Stimulated activated CD8-positive, alpha-beta memory T cell treated with anti-CD3 and anti-CD28 coated beads, Interleukin-15, amount 100 ng/mL, for 24 hours (primary cell): ENCODE results near the gene CERS5.
A peak's percentile ranks its signal among the peaks of the same experiment; 100 is the strongest.
"Not testable (repeated sequence)": the region's sequence is repeated elsewhere in the genome, so short reads cannot be mapped to it uniquely, and the experiment has no call there.

Experiments used
- DNase-seq: peaks from one replicate; pipeline ENCODE4 v3.0.0-alpha.2; 2020; ENCODE audit warnings: low read depth

The CERS5 gene

GRCh38 chr12:50102646-50103309 is 64.4 kb downstream of the CERS5 start:
- DNase-seq, result no peak

- DNase-seq, result no peak
These were observed 65.0 kb downstream of the CERS5 start for GRCh38 chr12:50102131-50102531.

DNA sequence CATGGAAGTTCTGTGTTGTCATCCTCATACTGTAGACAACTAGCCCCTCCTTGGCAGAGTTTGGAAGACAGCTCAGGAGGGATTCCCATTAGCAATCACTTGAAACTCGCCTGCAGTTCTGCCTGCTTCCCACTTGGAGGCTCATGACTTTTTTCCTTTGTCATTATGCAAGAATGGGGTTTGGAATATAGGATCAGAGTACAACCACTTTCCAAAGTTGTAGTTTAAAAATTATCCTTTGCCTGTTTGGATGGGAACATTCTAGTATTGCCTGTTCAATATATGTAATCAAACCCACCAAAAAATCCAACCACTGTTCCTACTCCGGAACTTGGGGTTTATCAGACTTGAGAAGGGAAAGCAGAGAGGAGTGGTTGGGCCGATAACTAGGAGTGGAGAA is 65.5 kb downstream of the CERS5 start:
- no peak for DNase-seq

- DNase-seq, result no peak
These were observed 66.6 kb downstream of the CERS5 start for GRCh38 chr12:50100561-50100960.

DNA sequence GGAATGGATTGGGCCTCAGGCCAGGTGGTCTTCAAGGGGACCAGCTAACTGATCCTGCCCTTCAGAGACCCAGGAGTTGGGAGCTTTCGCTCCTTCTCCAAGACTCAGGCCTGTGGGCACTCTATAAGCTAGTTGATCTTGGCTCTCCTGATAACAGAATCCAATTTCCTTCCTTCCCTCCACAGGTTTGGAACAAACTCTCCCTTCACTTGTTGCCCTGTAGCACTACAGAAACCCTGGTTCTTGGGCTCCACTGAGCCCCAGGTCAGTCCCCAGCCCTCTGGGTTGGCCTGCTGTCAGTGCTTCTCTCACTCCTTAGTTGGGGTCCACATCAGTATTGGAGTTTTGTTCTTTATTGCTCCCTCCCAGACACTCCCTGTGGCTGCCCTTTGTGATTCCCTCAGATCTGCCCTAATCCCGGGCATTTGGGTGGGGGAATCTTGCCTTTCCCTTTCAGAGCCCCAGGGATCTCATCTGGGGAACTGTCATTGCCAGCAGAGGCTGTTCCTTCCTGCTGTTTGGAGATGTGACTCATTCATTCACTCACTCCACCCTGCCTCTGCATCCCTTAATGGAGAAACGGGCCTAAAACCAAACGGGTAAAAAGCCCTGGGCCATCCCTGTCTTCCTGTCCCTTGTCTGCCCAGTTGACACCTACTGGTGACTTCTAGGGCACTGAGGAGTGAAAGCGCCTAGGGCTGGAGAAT is 67.7 kb downstream of the CERS5 start:
- DNase-seq, result no peak

- no peak for DNase-seq
These were observed 69.2 kb downstream of the CERS5 start for GRCh38 chr12:50097952-50098351.

DNA sequence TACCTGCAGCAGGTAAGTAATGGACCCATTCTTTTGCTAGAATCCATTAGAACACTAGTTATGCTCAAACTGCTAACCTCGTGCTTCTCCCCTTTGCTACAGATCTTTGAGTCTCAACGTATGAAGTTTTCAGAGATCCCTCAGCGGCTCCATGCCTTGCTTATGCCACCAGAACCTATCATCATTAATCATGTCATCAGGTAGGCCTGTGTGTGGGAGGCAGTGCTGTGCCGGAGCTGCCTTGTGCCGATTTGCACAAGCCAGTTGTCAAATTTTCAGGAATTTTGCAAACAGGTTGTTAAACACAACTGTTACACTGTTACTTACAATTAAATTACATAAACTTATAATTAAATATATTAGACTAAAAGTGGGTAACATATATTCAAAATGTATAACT is 76.8 kb downstream of the CERS5 start:
- DNase-seq, result no peak

DNA sequence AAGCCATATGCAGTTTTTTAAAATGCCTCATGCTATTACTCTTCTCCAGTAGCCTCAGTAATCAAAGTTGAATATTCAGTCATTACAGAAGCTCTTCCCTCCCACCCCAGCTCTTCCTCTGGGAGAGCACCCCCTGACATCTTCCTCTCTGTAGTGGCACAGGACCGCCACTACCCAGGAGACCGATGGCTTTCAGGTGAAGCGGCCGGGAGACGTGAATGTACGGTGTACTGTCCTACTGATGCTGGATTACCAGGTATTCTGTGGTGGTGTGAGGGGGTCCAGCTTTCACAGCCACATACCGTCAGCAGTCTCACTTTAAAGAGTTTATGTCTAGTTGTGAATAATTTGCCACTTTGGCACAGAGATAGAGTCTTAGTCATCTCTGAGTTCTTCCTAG is 77.4 kb downstream of the CERS5 start:
- DNase-seq, result no peak

DNA sequence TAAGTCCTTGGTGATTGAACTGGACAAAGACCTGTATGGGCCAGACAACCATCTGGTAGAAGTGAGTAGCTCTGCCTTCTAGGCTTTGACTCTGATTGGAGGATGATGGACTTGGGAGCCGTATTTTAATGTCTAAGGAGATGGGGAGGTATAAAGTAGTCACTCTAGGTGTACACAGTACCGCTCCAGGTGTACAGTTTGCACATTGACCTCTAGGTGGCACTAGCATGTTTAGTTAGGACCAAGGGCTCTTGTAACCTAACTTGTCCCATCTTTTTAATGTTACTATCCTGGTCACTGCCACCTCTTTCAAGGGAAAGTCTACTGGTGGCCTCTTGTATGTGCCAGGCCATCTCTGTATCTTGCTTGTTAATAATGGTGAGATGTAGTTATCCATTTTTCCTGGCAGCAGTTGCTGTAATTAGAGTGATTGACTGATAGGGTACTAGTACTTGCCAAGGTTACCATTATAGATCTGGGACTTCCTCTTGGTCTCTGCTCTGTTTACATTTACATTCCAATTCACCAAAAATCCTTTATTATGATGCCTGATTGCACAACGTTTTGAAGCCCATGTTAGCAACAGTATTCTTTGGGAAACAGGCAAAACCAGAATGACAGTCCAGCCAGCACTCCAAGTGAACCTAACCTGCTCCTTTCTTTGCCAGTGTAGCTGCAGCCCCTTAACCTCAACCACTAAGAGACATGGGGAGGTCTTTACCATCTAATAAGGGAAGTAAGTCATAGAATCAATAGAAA is 78.4 kb downstream of the CERS5 start:
- DNase-seq, result no peak

- DNase-seq, result no peak
These were observed 79.2 kb downstream of the CERS5 start for GRCh38 chr12:50087995-50088394.

- no peak for DNase-seq
These were observed 80.0 kb downstream of the CERS5 start for GRCh38 chr12:50087151-50087550.

DNA sequence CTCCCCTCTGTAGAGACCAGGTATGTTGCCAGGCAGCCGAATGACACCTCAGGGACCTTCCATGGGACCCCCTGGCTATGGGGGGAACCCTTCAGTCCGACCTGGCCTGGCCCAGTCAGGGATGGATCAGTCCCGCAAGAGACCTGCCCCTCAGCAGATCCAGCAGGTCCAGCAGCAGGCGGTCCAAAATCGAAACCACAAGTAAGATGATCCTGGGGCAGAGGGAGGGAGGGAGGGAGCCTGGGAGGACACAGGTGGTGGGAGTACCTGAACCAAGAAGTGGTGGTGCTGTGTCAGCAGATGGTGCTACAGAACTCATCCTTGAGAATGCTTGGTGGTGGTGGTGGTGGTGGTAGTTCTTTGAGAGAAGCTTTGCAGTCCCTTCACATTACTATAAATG is 81.0 kb downstream of the CERS5 start:
- DNase-seq, result no peak

DNA sequence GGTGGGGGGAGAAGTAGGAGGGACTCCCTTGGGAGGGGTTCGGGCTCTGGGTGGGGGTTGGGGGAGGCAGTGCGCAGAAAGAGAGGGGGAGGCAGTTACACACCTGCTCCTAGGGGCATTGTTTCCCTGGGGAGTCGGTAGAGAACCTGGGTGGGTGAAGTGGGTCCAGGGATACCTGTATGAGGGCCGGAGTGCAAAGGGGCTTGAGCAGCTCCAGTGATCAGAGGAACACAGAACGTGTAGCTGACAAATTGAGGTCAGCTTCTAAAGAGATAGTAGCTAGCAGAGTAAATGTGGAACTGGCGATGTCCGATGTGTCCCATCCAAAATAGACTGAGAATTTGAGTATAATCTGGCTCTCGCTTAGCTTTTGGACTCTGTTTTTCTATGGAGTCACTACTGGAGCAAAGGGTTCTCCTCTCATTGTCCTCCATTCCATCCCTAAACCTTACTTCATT is 81.5 kb downstream of the CERS5 start:
- DNase-seq, result no peak

GRCh38 chr12:50084775-50085614 is 82.2 kb downstream of the CERS5 start, which contains the start of gene SMARCD1:
TSS of gene SMARCD1 (plus strand) at chr12:50085342. CDS start at chr12:50085370, 28 bp downstream.
- peak; percentile 55 for DNase-seq

- not testable (repeated sequence) for DNase-seq
These were observed 82.8 kb downstream of the CERS5 start for GRCh38 chr12:50084409-50084774.

GRCh38 chr12:50083301-50083700 is 83.9 kb downstream of the CERS5 start:
- no peak for DNase-seq

GRCh38 chr12:50082644-50083043 is 84.5 kb downstream of the CERS5 start:
- DNase-seq, result no peak

GRCh38 chr12:50081096-50081808 is 85.9 kb downstream of the CERS5 start:
- no peak for DNase-seq

DNA sequence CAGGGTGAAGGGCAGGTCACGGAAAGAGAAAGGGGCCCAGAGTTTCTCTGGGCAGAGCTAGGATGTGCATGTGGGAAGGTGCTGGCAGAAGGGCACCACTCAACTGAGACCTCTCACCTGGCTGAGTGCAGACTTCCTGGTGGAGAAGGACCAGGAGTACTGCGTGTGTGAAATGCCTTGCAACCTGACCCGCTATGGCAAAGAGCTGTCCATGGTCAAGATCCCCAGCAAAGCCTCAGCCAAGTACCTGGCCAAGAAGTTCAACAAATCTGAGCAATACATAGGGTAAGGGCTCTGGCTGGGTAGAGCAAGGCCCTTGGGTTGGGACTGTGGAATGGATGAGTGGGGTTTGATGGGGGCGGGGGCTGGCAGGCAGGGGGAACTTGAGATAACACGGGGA is 87.4 kb downstream of the CERS5 start:
- no peak for DNase-seq
